SK-N-SH (cell line): ENCODE measurements around the gene CCDC57. TPM values are rescaled to one million over a fixed set of nuclear protein-coding genes. Genes with fewer than 3 reads are reported as not detected.

ENCODE experiments used
- CTCF ChIA-PET: fragments of 300-600, 350-600 bp; formaldehyde crosslinking; extraction: SDS; loops from one replicate; lab custom pipeline; 2021; lab: Yijun Ruan, JAX
- POLR2A ChIA-PET: fragments of 350-600 bp; sonication (Branson Sonifier 250); formaldehyde crosslinking; extraction: SDS; loops from one replicate; lab custom pipeline; 2020; ENCODE audit warnings: antibody characterized with exemption, inconsistent platforms; lab: Yijun Ruan, JAX
- DNase-seq: peaks from one replicate; pipeline ENCODE4 v3.0.0; 2012
- H2AFZ ChIP-seq: fragments of 200-600 bp; sonication (generic); 2 replicates; pipeline ENCODE4 v1.8.1; 2016; ENCODE audit warnings: antibody characterized with exemption, mild to moderate bottlenecking, low read depth
- H3F3A ChIP-seq: fragments of 200-600 bp; sonication (generic); replicated peaks from 2 replicates; pipeline ENCODE3; 2016; ENCODE audit warnings: antibody characterized with exemption, mild to moderate bottlenecking; ENCODE audit not compliant: insufficient read depth
- H3K27ac ChIP-seq, 2 experiments: fragments of 200-500 bp in 1 of 2; fragments of 200-600 bp in 1 of 2; sonication (Bioruptor generic) in 1 of 2; sonication (generic), shearing (Covaris generic) in 1 of 2; 2 replicates each; pipeline versions ENCODE4 v1.5.1 to v1.6.1; 2014 to 2016; ENCODE audit warnings: low read depth in 2 of 2, inconsistent platforms in 1 of 2, low read length in 1 of 2, mild to moderate bottlenecking in 1 of 2, mixed read lengths in 1 of 2
- H3K27me3 ChIP-seq: fragments of 200-600 bp; sonication (generic), shearing (Covaris generic); 2 replicates; pipeline ENCODE4 v1.6.1; 2016; ENCODE audit warnings: mixed run types; ENCODE audit not compliant: insufficient read depth
- H3K36me3 ChIP-seq, 2 experiments: fragments of 200-500 bp in 1 of 2; fragments of 200-600 bp in 1 of 2; sonication (Bioruptor generic) in 1 of 2; sonication (generic) in 1 of 2; replicated peaks in 1 of 2; 2 replicates each; pipeline versions ENCODE3 to v1.5.1; 2014 to 2016; ENCODE audit warnings: low read length in 1 of 2, mild to moderate bottlenecking in 1 of 2; ENCODE audit not compliant: insufficient read depth in 2 of 2, control insufficient read depth in 1 of 2
- H3K4me1 ChIP-seq, 2 experiments: fragments of 200-500 bp in 1 of 2; fragments of 200-600 bp in 1 of 2; sonication (Bioruptor generic) in 1 of 2; sonication (generic), shearing (Covaris generic) in 1 of 2; 2 replicates each; pipeline versions ENCODE4 v1.5.1 to v1.6.1; 2014 to 2016; ENCODE audit warnings: low read depth in 1 of 2, low read length in 1 of 2, mixed run types in 1 of 2; ENCODE audit not compliant: insufficient read depth in 2 of 2, control insufficient read depth in 1 of 2
- H3K4me2 ChIP-seq: fragments of 200-600 bp; sonication (generic), shearing (Covaris generic); 2 replicates; pipeline ENCODE4 v1.6.1; 2017; ENCODE audit warnings: mixed run types
- H3K4me3 ChIP-seq, 2 experiments: fragments of 200-500 bp in 1 of 2; fragments of 200-600 bp in 1 of 2; sonication (Bioruptor generic) in 1 of 2; sonication (generic), shearing (Covaris generic) in 1 of 2; 2 replicates each; pipeline versions ENCODE4 v1.5.1 to v1.8.1; 2014 to 2016; ENCODE audit warnings: low read depth in 2 of 2, inconsistent platforms in 1 of 2, low read length in 1 of 2, mild to moderate bottlenecking in 1 of 2, mixed read lengths in 1 of 2, moderate library complexity in 1 of 2
- H3K79me2 ChIP-seq: fragments of 200-600 bp; sonication (generic); 2 replicates; pipeline ENCODE4 v1.8.1; 2017; ENCODE audit warnings: mild to moderate bottlenecking; ENCODE audit not compliant: insufficient read depth
- H3K9ac ChIP-seq: fragments of 200-600 bp; sonication (generic); 2 replicates; pipeline ENCODE4 v1.6.1; 2017; ENCODE audit warnings: mixed run types
- H3K9me2 ChIP-seq: fragments of 200-600 bp; sonication (generic); 2 replicates; pipeline ENCODE4 v1.6.1; 2017; ENCODE audit warnings: mixed run types
- H3K9me3 ChIP-seq: fragments of 200-600 bp; sonication (generic); 2 replicates; pipeline ENCODE4 v1.6.1; 2017; ENCODE audit warnings: mixed run types, mild to moderate bottlenecking, moderate library complexity
- H4K20me1 ChIP-seq: fragments of 200-600 bp; sonication (generic); 2 replicates; pipeline ENCODE4 v1.6.1; 2017; ENCODE audit warnings: mild to moderate bottlenecking, mixed run types; ENCODE audit not compliant: insufficient read depth
- CHD2 ChIP-seq: fragments of 150-350 bp; IDR thresholded peaks from 2 replicates; pipeline ENCODE4 v1.6.1; 2018; ENCODE audit warnings: low read length; ENCODE audit not compliant: partially characterized antibody
- CTCF ChIP-seq: fragments of 200-600 bp; sonication (generic); IDR thresholded peaks from 2 replicates; pipeline ENCODE4 v1.6.1; 2017; ENCODE audit warnings: antibody characterized with exemption, mild to moderate bottlenecking, moderate library complexity
- GABPA ChIP-seq: IDR thresholded peaks from 2 replicates; pipeline ENCODE4 v1.4.0; 2012; ENCODE audit warnings: low read depth, mild to moderate bottlenecking
- GATA2 ChIP-seq: sonication (generic); formaldehyde crosslinking; IDR thresholded peaks from 2 replicates; pipeline ENCODE4 v1.5.0; 2020; ENCODE audit warnings: mild to moderate bottlenecking, missing genetic modification reagents
- JUND ChIP-seq: IDR thresholded peaks from 2 replicates; pipeline ENCODE4 v1.4.0; 2012
- MAX ChIP-seq: IDR thresholded peaks from 2 replicates; pipeline ENCODE4 v1.4.0; 2012; ENCODE audit warnings: low read depth
- MEF2A ChIP-seq: IDR thresholded peaks from 2 replicates; pipeline ENCODE4 v1.4.0; 2012; ENCODE audit warnings: low read depth, borderline replicate concordance
- POLR2AphosphoS5 ChIP-seq: IDR thresholded peaks from 2 replicates; pipeline ENCODE4 v1.6.1; 2012; ENCODE audit warnings: low read depth, low read length
- REST ChIP-seq: IDR thresholded peaks from 2 replicates; pipeline ENCODE4 v1.6.1; 2012; ENCODE audit warnings: mild to moderate bottlenecking, low read depth, low read length, moderate library complexity
- RFX5 ChIP-seq: IDR thresholded peaks from 2 replicates; pipeline ENCODE4 v1.6.1; 2012; ENCODE audit warnings: mild to moderate bottlenecking, improper control_type of control experiment, low read length
- SIN3A ChIP-seq: IDR thresholded peaks from 2 replicates; pipeline ENCODE4 v1.6.1; 2012; ENCODE audit warnings: low read depth, mild to moderate bottlenecking, low read length, moderate library complexity, borderline replicate concordance
- SMC3 ChIP-seq: IDR thresholded peaks from 2 replicates; pipeline ENCODE4 v1.6.1; 2012; ENCODE audit warnings: low read depth, low read length, improper control_type of control experiment
- YY1 ChIP-seq: IDR thresholded peaks from 2 replicates; pipeline ENCODE4 v1.4.0; 2012; ENCODE audit warnings: low read depth, mild to moderate bottlenecking
- WGBS: methylation state at CpG from one replicate; pipeline ENCODE4 v1.1.6; 2017; ENCODE audit warnings: low lambda C conversion rate; 5-methylcytosine and 5-hydroxymethylcytosine counted together
- polyA plus RNA-seq, 3 experiments: library from polyadenylated mRNA; depleted of rRNA; stranded (reverse); fragments of >200 nt; gene quantifications; 2 replicates each; pipeline ENCODE4 v1.2.3, GENCODE V29; 2012
- TF ChIP-seq, protein P1 (sequence below): IDR thresholded peaks from 2 replicates; pipeline ENCODE4; 2012
- TF ChIP-seq, protein P2 (sequence below): fragments of 150-350 bp; IDR thresholded peaks from 2 replicates; pipeline ENCODE4 v1.6.1; 2017; ENCODE audit warnings: antibody characterized with exemption, low read length, low read depth, borderline replicate concordance

Gene CCDC57
- polyA plus RNA-seq, 1 of the 3 experiments (the other 2 are of a cell fraction), result 68.6 TPM

DNA sequence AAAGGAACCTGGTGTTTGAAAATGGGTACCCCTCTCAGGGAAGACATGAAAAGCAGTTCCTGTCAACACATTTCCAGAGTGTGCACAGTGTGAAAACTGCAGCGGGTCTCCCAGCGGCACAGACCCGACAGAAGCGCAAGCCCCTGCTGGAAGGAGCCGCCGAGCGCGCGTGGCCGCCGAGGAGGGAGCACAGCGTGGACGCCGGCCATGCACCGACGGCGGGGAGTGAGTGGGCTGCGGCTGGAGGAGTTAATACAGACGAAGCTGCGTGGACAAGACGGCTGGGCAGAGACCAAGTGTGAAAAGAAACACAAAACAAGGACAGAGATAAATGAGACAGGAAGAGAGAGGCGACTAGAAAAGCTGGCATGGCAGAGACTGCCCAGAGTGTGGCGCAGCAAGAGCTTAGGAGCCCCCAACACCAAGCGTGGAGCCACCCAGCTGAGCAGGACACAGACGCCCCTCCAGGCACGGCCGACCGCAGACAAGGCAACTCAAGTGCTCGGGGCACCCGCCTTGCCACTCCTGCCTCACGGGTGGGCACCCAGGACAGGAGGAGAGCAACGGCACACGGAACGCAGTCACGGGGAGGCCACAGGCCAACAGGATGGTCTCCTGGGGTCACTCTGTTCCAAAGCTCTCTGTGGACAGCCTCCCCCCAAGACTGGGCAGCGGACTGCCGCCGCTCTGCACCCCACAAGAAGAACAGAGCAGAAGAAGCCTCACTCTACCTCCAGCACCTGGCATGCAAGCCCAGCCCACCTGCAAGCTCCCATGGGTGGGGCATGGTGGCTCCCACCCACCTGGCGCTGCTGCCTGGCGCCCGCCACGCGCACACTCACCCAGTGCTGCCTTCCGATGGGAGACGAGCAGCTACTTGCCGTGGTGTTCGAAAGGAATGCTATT, 32.7 kb upstream of the CCDC57 start:
- H3K4me1 ChIP-seq, result peaks cover 34 to 37% of the 10 kb centered on the region in 2 experiments; a peak in 3 of 4 replicates
- H3K79me2 ChIP-seq, result peaks cover 80% of the 10 kb centered on the region
- no peak overlapping the region for H3K27ac ChIP-seq
- peaks cover 75% of the 10 kb centered on the region for H3F3A ChIP-seq
- H3K4me2 ChIP-seq, result no peak overlapping the region
- no peaks in the 10 kb centered on the region for H3K9me2 ChIP-seq
- 94% methylated on average over 43 of the region's 47 CpGs for WGBS
- peaks cover 100% of the 10 kb centered on the region for H4K20me1 ChIP-seq
- ChIA-PET POLR2A (no interaction called here), CTCF (interaction anchor here (0.7 to 10.9 kb wide), 10 partner anchors 10 to 79 kb away, joined by 3 to 153 read pairs (median 4); no protein-coding TSS in a partner anchor)
- H3K9ac ChIP-seq, result no peak overlapping the region
- H3K36me3 ChIP-seq, result peaks cover 47 to 84% of the 10 kb centered on the region in 2 experiments
- no peak overlapping the region for H3K4me3 ChIP-seq
- TF ChIP-seq SIN3A (no peak), RFX5 (no peak), CHD2 (no peak), REST (no peak), YY1 (no peak), GATA2 (no peak), MAX (no peak), CTCF (no peak), POLR2AphosphoS5 (no peak; the same call in 1 of the 2 replicates), MEF2A (no peak), SMC3 (no peak), JUND (no peak), GABPA (no peak)
- TF ChIP-seq, protein P1, sequence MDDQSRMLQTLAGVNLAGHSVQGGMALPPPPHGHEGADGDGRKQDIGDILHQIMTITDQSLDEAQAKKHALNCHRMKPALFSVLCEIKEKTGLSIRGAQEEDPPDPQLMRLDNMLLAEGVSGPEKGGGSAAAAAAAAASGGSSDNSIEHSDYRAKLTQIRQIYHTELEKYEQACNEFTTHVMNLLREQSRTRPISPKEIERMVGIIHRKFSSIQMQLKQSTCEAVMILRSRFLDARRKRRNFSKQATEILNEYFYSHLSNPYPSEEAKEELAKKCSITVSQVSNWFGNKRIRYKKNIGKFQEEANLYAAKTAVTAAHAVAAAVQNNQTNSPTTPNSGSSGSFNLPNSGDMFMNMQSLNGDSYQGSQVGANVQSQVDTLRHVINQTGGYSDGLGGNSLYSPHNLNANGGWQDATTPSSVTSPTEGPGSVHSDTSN, result no peak
- TF ChIP-seq, protein P2, sequence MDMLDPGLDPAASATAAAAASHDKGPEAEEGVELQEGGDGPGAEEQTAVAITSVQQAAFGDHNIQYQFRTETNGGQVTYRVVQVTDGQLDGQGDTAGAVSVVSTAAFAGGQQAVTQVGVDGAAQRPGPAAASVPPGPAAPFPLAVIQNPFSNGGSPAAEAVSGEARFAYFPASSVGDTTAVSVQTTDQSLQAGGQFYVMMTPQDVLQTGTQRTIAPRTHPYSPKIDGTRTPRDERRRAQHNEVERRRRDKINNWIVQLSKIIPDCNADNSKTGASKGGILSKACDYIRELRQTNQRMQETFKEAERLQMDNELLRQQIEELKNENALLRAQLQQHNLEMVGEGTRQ, result no peak
- no peak overlapping the region for H2AFZ ChIP-seq
- H3K27me3 ChIP-seq, result no peaks in the 10 kb centered on the region
- no peak for DNase-seq
- no peaks in the 10 kb centered on the region for H3K9me3 ChIP-seq
